Jurkat, Clone E6-1 (cell line): ENCODE data around the gene PTPN14.

Experiments used
- DNase-seq: peaks from one replicate; pipeline ENCODE4 v3.0.0-alpha.2; 2011; ENCODE audit warnings: low read depth, low spot score
- H3K4me3 ChIP-seq: 2 replicates; pipeline ENCODE4 v1.5.1; 2011; ENCODE audit warnings: mild to moderate bottlenecking, low read length, control low read depth, moderate library complexity

PTPN14 gene

DNA sequence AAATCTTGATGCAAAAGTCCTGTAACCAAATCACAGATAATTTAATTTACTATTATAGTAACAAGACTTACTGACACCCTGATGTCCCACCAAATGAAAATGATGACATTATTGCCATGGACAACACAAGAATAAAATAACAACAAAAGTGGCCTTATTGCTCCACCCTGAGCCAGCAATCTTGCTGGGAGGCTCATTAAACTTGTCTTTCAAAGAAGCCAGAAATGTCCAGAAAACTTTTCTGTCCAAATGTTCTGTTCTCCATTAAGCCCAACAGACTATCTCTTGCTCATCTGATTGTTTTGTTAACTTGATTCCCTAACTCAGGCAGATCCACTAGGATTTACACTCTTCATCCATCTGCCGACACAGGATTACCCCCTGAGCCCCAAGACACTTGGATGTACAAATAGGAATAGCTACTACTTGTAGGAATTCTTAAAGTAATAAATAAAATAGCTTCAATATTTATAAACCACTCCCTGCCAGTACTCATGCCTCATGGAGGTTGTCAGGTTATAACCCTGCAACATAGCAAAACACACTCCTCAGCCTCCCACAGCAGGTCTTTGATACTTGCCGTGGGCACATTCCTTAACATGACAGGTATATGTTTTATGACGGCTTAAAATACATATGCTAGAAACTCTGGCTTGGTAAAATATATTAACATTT is 84.9 kb downstream of the PTPN14 start:
- H3K4me3 ChIP-seq = no peak overlapping the region
- DNase-seq = no peak

DNA sequence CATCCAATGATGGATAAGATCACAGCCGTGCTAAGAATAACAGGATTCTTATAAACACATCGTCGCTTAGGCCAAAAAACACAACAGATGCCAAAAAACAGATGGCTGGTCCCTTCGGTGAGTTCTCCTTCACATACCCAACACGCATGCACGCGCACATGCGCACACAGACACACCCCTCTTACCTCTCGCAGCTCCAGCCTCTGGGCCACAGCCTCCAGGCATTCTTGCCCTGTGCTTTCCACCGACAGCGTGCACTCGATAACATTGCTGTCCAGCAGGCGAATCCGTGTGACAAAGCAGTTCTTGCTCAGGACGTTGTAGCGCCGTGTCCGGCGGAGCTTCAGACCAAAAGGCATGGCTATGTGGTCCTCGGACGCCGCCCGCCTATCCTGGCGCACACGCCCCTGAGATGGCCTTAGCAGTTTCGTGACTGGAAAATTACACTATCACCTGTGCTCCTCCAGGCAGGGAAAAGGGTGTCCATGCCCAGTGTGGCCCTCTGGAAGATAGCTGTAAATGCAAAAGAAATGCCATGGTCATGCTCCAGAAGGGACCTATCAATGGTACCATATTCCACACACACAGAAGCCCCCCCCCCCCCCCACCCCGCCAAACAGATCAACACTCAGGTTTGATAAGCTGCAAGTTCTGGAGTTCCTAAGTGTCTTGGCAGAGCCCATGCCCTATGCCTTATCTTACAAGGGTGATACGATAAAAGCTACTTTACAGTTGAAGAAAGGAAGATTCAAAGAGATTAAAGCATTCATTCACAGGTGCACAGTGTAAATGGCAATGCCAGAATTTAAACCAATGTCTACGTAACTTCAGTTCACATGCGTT is 86.7 kb downstream of the PTPN14 start:
- H3K4me3 ChIP-seq = no peak overlapping the region
- DNase-seq = no peak

DNA sequence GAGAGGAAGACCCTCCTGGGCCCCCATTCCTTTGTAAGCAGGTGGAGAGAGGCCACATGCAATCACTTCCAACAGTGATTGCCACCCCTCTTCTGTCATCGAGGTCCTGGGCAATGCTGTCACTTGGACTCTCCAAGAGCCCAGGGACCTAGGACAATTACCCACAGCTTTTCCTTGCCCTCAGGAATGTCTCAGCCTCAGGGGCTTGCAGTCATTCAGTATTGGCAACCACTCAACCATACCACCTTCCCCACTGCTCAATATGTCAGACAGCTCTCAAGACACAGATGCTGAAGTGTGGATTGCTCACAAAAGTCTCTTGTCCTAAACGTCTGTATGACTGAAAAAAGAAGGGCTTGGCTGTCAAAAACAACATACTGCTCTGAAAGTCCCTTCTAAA is 87.8 kb downstream of the PTPN14 start:
- no peak overlapping the region for H3K4me3 ChIP-seq
- DNase-seq = no peak

DNA sequence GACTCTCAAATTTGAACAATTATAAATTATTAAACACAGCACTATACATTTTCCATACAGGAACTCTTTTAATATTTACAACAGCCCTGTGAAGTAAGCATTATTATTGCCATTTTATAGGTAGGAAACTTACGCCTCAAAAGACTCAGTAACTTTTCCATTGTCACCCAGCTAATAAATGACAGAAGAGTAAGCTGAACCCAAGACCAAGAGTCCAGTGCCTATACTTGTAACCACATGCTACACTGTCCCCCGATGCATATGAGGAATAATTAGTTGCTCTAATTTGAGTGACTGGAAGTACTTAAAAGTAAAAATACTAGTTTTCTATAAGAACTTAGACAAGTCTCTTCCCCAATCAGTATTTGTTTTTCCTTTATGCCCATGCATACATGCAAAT is 88.5 kb downstream of the PTPN14 start:
- DNase-seq = no peak
- no peak overlapping the region for H3K4me3 ChIP-seq

DNA sequence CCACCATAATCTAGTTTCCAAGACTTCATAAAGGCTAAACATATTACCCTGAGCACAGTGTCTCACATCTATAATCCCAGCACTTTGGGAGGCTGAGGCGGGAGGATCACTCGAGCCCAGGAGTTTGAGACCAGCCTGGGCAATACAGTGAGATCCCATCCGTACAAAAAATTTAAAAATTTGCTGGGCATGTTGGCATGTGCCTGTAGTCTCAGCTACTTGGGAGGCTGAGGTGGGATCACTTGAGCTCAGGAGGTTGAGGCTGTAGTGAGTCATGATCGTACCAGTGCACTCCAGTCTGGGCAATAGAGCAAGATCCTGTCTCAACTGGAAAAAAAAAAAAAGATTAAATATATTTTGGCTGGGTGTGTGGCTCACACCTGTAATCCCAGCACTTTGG is 90.1 kb downstream of the PTPN14 start:
- H3K4me3 ChIP-seq = no peak overlapping the region
- no peak for DNase-seq

DNA sequence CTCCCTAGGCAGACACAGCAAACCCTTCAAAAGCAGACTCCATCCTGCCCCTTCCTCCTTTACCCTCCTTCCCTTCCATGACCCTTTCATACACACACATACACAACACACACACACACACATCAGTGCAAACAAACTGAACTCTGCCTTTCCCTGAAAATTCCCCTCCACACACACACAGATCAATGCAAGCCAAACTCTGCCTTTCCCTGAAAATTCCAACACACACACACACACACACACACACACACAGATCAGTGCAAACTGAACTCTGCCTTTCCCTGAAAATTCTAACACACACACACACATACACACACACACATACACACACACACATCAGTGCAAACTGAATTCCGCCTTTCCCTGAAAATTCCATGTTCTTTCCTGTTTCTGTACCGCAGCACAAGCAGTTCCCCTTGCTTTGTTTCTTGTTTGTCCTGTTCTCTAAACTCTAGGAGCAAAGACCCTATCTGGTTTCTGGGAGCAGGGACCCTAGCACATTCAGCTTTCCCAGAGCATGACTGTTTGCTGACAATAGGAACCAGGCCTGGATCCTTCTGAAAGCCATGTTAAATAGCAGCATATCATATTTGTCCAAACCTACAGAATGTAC is 91.0 kb downstream of the PTPN14 start:
- H3K4me3 ChIP-seq = no peak overlapping the region

DNA sequence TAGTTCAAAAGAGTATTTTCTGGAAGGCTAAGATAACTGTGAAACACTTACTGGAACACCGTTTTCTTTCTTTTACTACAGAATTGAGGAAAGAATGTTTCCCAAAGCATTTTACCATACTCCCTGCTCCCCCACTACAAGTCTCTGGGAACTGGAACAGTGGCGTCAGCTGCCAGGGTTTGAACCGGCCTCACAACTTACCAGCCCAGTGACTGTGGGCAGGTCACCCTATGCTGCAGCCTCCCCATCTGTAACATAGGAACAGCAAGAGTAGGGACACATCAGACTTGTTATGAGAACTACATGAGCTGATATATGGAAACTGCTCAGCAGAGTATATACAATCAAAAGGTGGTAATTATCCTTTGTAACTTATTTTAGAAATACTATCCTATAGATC is 91.5 kb downstream of the PTPN14 start:
- no peak for DNase-seq
- no peak overlapping the region for H3K4me3 ChIP-seq

More for the DNA sequence above, 91.0 kb downstream of the PTPN14 start:
- no peak for DNase-seq

DNA sequence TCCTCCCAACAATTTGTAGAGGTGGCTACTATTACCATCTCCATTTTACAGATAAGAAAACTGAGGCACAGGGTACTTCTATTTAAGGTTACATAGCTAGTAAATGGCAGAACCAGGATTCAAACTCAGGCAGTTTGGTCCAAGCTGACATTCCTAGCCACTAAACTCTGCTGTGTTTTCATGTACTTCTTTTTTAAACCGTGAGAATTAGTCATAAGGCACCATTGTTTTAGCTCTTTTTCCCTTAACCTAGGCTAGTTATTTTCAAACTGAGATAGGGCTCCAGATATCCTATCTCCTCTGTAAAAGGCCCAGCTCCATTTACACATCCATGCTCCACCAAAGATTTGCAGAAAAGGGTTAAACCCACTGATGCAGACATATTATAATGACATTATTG is 92.9 kb downstream of the PTPN14 start:
- no peak overlapping the region for H3K4me3 ChIP-seq
- no peak for DNase-seq

DNA sequence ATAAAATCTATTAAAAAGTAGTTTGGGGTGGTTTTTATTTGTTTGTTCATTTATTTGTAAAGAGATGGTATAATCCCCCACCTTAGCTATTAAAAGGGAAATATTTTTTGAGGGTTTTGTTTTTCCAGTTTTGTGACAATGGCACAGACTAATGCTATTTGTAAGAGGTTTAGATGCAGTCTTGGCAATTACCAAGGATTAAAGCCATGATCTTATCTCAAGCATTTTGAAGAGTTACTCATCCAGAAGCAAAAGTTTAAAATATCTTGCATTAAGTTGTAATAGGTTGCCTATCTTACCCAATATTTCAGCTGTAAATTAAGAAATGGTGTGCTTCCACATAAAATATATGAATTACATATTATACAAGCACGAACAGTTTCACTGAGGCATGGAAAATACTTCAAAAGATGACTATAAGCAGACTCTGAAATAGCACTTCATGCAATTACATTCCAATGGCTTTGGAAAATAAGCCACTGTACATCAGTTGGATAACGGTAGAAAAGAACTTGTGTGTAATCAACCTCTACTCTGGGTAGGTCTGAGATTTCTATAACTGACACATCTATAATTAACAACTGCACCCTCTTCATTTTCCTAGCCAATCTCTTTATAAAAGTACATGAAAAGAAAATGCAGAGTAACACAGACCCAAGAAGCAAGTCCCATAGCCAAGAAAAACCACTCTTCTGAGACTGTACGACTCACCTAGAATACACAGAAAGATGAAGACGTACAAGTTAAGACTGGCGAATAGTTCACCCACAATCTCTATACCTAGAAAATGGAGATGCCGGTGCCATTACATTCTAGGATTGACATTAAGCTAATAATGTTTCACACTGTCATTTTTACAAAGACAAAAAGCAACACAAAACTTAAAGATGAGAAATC is 95.2 kb downstream of the PTPN14 start:
- H3K4me3 ChIP-seq = no peak overlapping the region
- no peak for DNase-seq

DNA sequence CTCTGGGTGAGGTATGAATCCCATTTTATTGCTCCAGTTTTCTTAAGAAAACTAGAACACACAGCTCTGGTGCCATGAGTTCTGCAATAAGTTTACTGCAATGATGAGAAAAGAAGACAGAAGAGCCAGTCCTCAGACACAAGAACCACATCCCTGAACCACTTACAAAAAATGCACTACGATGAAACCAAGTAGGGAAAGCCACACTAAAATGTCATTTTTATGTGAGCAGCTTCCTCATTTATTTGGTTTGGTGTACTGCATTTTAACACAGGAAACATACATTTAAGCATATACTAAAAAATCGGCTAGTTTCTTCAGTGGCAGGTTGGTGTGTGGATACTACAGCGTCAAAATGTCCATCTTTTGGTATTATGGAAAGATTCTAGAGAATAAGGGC is 95.9 kb downstream of the PTPN14 start:
- no peak for DNase-seq
- H3K4me3 ChIP-seq = no peak overlapping the region

DNA sequence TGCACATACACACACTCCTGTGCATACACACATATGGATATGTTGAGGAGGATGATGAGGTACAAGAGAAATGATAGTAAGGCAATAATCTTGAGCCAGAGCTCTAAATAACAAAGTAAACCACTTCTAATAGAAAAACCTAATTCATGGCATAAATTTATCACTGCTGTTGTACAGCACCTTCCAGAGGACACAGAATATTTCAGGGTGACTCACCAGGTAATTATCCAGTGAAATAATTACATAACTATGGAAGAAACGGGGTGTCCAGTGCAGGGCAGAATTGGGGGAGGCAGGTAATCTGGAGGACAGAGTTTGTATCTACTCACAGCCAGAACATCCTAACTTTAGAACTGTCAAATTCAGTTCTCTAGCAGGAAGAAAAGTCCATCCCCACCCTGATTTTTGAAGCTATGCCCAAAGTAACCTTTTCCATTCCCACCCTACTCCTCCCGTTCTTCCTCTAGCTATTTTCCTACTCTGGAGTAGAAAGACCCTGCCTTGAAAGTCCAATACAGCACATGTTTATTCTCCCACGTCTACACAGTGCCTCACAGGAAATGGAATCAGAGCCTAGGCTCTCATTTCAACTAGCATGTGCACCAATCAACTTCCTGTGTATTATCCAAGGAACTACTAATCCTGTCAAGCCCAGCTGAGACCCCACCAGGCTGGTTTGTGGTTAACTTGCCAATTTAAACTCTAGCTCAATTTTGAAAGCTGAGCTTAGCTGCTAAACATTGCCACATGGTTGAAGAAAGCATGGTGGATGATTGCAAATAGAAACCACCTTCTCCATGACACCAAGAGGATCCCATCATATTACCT is 96.6 kb downstream of the PTPN14 start:
- H3K4me3 ChIP-seq = no peak overlapping the region
- peak; percentile 37 for DNase-seq

DNA sequence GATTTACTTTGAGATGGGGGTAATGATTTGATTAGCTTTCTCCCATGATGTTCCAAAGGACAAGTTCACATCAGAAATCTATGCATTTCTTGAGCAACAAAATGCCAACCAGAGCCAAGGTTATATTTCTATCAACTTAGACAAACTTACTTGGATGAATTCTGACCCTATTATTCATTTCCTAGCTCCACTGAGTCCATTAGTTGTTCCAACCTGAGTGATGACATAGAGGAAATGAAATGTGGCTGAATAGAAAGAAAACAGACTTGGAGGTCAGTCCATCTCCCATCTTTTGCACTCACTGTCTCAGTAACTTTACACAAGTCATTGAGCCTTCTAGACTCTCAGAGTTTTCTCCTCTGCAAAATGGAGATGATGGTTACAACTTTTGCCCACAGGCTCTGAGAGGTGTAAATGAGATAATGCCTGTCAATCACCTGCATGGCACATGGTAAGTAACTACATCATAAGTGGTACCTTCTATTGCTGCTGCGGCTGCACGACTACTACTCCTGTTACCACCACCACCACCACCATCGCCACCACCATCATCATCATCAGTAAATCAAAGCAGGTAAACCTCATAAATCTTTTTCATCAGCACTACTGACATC is 98.2 kb downstream of the PTPN14 start:
- no peak for DNase-seq
- no peak overlapping the region for H3K4me3 ChIP-seq

DNA sequence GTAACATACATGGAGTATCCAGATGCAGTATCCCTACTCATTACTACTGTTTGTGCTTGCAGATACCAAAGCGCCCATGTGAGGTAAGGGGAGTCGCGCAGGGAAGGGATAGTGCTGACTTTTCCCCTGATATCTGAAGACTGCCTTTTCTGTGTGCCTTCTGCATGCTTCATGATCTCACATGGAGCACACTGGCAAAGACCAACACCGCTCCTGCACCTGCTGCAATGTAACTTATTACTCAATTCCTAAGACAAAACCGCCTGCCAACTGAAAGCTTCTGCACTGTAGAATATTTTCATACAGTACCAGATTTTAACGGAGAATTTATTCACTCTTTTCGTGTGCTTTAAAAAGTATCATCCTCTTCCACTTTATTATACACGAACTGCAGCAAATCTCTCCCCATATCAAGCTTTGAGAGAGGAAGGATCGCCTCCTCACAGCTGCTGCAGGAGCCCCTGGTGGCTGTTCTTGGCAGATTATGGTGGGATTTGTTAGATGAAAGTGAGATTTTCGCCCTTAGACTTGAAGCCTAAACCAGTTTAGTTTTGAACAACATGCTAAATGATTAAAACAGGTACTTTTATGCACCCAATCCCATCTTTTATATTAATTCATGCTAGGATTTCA is 99.1 kb downstream of the PTPN14 start:
- no peak for DNase-seq
- H3K4me3 ChIP-seq = no peak overlapping the region

DNA sequence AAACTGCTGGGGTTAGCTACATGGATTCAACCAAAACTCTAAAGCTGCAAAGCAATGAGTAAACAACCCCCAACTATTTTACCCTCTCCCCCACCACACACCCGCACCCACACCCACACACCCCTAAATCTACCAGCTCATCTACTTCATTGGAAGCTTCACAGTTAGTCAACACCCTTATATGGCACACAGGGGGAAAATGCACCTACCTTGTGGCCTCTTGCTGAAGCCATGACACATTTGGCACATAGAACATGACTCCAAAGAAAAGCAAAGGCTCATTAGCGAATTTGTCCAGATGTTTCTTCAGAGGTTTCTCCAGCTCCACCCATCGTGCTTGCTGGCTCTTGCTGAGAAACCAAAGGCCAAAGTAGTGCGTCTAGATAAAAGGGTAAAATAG is 99.8 kb downstream of the PTPN14 start:
- H3K4me3 ChIP-seq = no peak overlapping the region
- DNase-seq = no peak

DNA sequence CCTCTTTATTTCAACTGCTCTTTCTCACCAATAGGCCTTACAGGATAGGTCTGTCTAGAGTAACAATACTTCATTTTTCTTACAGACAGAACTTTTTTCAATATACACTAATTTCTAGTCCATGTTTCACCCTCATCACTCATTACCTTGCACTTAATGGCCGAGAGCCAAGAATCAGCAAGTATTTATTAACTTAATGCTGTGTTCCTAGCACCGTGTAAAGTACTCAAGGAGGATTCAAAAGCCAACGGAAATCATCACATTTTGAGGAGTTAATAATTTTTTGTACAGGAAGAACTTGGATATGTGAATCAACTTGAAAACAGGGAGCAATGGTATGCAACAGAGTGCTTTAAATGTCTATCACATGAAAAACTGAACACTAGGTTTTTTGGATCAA is 102.0 kb downstream of the PTPN14 start:
- no peak overlapping the region for H3K4me3 ChIP-seq
- DNase-seq = no peak

DNA sequence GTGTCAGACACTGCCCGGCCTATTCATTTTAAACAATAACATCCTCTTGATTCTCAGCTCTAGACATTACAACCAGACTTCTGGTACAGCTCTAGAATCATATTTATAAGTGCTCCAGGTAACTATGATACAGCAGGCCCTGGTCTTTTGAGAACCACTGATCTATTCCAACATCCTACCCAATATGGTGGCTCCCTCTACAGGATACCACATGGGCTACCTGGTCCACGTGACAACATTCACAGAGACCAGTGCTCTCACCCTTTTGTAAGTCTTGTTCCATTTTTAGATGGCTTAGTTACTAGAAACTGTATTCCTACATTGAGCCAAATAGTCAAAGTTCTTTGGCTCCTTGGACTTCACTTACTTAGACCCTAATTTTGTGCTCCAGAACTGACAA is 102.9 kb downstream of the PTPN14 start:
- no peak overlapping the region for H3K4me3 ChIP-seq
- no peak for DNase-seq

DNA sequence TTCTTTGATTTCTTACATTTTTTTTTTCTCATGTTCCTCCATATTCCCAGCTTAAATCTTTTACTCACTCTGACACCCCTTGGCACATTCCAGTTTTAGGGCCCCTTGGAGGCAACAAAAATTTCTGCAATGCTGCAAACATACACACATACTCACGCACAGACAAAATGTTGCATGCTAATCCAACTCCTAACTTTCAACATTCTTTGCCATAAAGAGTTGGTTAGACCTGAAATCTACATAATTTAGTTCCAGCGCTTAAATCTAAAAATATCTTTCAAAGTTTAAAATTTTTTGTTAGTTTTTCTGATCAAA is 103.9 kb downstream of the PTPN14 start:
- no peak for DNase-seq
- no peak overlapping the region for H3K4me3 ChIP-seq
